Panc1 (cell line): ENCODE measurements around the gene SCLT1. TPM values are rescaled to one million over a fixed set of nuclear protein-coding genes. Genes with fewer than 3 reads are reported as not detected.

Experiments used
- ATAC-seq: fragments of 200-7000 bp; cut with Tn5 transposase; 2 replicates; pipeline ENCODE4 v1.9.1; 2020; ENCODE audit warnings: mild to moderate bottlenecking, moderate library complexity
- BruUV-seq: library from RNA; stranded (reverse); fragments of 400-500 nt; replicated peaks from 2 replicates; lab custom pipeline; 2021; lab: Mats Ljungman, UMichigan
- CTCF ChIA-PET: fragments of 300-600 bp; sonication (Branson Sonifier 250); formaldehyde crosslinking; loops from one replicate; lab custom pipeline; 2022; ENCODE audit warnings: antibody characterized with exemption; lab: Charles Lee
- POLR2A ChIA-PET: fragments of 300-600 bp; sonication (Branson Sonifier 250); formaldehyde crosslinking; loops from one replicate; lab custom pipeline; 2022; ENCODE audit warnings: antibody characterized with exemption; lab: Charles Lee
- DNase-seq: peaks from one replicate; pipeline ENCODE4 v3.0.0-alpha.2; 2010; ENCODE audit warnings: low read depth, low spot score
- H3K27ac ChIP-seq: 2 replicates; pipeline ENCODE4 v1.5.1; 2011; ENCODE audit warnings: mild to moderate bottlenecking, low read length, inconsistent platforms
- H3K27me3 ChIP-seq: fragments of 200-500 bp; sonication (Bioruptor generic); 2 replicates; pipeline ENCODE4 v1.6.0; 2014; ENCODE audit warnings: low read length, inconsistent platforms; ENCODE audit not compliant: control insufficient read depth, insufficient read depth
- H3K36me3 ChIP-seq: fragments of 200-500 bp; sonication (Bioruptor generic); 2 replicates; pipeline ENCODE4 v1.5.1; 2014; ENCODE audit warnings: inconsistent platforms, mild to moderate bottlenecking, low read length, moderate library complexity; ENCODE audit not compliant: control insufficient read depth, insufficient read depth
- H3K4me1 ChIP-seq: 2 replicates; pipeline ENCODE4 v1.5.1; 2011; ENCODE audit warnings: inconsistent platforms, mild to moderate bottlenecking, low read length, moderate library complexity; ENCODE audit not compliant: control insufficient read depth, insufficient read depth
- H3K4me3 ChIP-seq, 2 experiments: 2 replicates each; pipeline ENCODE4 v1.5.1; 2011 to 2012; ENCODE audit warnings: low read depth in 2 of 2, low read length in 2 of 2, mild to moderate bottlenecking in 2 of 2, inconsistent platforms in 1 of 2, moderate library complexity in 1 of 2
- H3K9me3 ChIP-seq: fragments of 200-500 bp; sonication (Bioruptor generic); 2 replicates; pipeline ENCODE4 v1.5.1; 2014; ENCODE audit warnings: low read depth, mild to moderate bottlenecking, inconsistent platforms, low read length, moderate library complexity; ENCODE audit not compliant: control insufficient read depth, insufficient read depth
- POLR2AphosphoS5 ChIP-seq: IDR thresholded peaks from 2 replicates; pipeline ENCODE4 v1.6.1; 2012; ENCODE audit warnings: mild to moderate bottlenecking, low read depth, low read length, moderate library complexity
- SIN3A ChIP-seq: IDR thresholded peaks from 2 replicates; pipeline ENCODE4 v1.6.1; 2012; ENCODE audit warnings: low read depth, mild to moderate bottlenecking, low read length, moderate library complexity, borderline replicate concordance; ENCODE audit not compliant: insufficient read depth
- TCF7L2 ChIP-seq: IDR thresholded peaks from 2 replicates; pipeline ENCODE4 v1.6.1; 2011; ENCODE audit warnings: mild to moderate bottlenecking, low read depth, low read length, inconsistent platforms
- in situ Hi-C: cut with HindIII; loops from 2 replicates; pipeline ENCODE4 v1.10.0; 2016; ENCODE audit warnings: low sequenced_read_pairs, low pct_unique_long_range_greater_than_20kb
- intact Hi-C: fragments of 100-400 bp; cut with micrococcal nuclease; formaldehyde crosslinking; loops from one replicate; pipeline ENCODE4 v1.10.0; 2022; ENCODE audit not compliant: unreplicated experiment
- total RNA-seq: library from RNA; stranded (reverse); gene quantifications from one replicate; pipeline ENCODE4 v1.2.1, GENCODE V29; 2021; ENCODE audit not compliant: unreplicated experiment
- TF ChIP-seq, protein P1 (sequence below), 2 experiments: IDR thresholded peaks; 2 replicates each; pipeline ENCODE4 v1.6.1; 2011 to 2012; ENCODE audit warnings: low read depth in 2 of 2, control low read depth in 1 of 2, low read length in 1 of 2, mild to moderate bottlenecking in 1 of 2, moderate library complexity in 1 of 2; ENCODE audit not compliant: insufficient read depth in 1 of 2
- TF ChIP-seq, protein P2 (sequence below): fragments of 450-650 bp; IDR thresholded peaks from 2 replicates; pipeline ENCODE4 v1.5.1; 2017; ENCODE audit warnings: mild to moderate bottlenecking

The SCLT1 gene
- total RNA-seq, 1 experiment from 2014 or later: 9.7 TPM

DNA sequence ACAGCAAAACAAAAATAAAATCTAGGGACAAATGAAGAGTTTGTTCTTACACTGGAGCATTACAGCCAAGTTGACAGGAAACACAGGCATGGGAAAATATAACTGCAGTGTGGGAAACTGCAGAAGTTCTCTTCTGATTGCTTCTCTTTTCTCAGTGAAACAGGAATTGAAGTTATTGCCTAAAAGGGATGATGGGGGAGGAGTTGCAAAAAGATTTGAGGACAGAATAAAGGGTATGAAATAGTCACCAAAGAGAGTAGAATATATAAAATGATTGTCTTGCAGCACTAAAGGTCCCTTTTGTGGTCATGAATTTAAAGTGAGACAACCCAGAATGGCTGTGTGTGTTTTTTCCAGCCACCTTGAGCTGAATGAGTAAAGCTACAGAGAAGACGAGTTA is 180.1 kb downstream of the SCLT1 start:
- Histone ChIP-seq H3K4me1 (no peaks in the 10 kb centered on the region), H3K4me3 (no peak overlapping the region), H3K27me3 (no peaks in the 10 kb centered on the region), H3K36me3 (no peaks in the 10 kb centered on the region), H3K9me3 (no peaks in the 10 kb centered on the region), H3K27ac (no peak overlapping the region)
- no peak for DNase-seq
- ATAC-seq: no peak
- TF ChIP-seq SIN3A: no peak
- TF ChIP-seq, protein P1, sequence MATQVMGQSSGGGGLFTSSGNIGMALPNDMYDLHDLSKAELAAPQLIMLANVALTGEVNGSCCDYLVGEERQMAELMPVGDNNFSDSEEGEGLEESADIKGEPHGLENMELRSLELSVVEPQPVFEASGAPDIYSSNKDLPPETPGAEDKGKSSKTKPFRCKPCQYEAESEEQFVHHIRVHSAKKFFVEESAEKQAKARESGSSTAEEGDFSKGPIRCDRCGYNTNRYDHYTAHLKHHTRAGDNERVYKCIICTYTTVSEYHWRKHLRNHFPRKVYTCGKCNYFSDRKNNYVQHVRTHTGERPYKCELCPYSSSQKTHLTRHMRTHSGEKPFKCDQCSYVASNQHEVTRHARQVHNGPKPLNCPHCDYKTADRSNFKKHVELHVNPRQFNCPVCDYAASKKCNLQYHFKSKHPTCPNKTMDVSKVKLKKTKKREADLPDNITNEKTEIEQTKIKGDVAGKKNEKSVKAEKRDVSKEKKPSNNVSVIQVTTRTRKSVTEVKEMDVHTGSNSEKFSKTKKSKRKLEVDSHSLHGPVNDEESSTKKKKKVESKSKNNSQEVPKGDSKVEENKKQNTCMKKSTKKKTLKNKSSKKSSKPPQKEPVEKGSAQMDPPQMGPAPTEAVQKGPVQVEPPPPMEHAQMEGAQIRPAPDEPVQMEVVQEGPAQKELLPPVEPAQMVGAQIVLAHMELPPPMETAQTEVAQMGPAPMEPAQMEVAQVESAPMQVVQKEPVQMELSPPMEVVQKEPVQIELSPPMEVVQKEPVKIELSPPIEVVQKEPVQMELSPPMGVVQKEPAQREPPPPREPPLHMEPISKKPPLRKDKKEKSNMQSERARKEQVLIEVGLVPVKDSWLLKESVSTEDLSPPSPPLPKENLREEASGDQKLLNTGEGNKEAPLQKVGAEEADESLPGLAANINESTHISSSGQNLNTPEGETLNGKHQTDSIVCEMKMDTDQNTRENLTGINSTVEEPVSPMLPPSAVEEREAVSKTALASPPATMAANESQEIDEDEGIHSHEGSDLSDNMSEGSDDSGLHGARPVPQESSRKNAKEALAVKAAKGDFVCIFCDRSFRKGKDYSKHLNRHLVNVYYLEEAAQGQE (IDR thresholded peaks at IDR 0.05; ENCODE audit: insufficient read depth in 1 of 2, low read depth in 2 of 2, low read length in 1 of 2): no peak
- no peak for TF ChIP-seq TCF7L2
- TF ChIP-seq, protein P2, sequence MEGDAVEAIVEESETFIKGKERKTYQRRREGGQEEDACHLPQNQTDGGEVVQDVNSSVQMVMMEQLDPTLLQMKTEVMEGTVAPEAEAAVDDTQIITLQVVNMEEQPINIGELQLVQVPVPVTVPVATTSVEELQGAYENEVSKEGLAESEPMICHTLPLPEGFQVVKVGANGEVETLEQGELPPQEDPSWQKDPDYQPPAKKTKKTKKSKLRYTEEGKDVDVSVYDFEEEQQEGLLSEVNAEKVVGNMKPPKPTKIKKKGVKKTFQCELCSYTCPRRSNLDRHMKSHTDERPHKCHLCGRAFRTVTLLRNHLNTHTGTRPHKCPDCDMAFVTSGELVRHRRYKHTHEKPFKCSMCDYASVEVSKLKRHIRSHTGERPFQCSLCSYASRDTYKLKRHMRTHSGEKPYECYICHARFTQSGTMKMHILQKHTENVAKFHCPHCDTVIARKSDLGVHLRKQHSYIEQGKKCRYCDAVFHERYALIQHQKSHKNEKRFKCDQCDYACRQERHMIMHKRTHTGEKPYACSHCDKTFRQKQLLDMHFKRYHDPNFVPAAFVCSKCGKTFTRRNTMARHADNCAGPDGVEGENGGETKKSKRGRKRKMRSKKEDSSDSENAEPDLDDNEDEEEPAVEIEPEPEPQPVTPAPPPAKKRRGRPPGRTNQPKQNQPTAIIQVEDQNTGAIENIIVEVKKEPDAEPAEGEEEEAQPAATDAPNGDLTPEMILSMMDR: no peak
- no peak for TF ChIP-seq POLR2AphosphoS5
- POLR2A ChIA-PET: no interaction called here
- BruUV-seq: no TSS peak
- intact Hi-C loops: no loop called here
- in situ Hi-C loops: no loop called here
- CTCF ChIA-PET: no interaction called here

DNA sequence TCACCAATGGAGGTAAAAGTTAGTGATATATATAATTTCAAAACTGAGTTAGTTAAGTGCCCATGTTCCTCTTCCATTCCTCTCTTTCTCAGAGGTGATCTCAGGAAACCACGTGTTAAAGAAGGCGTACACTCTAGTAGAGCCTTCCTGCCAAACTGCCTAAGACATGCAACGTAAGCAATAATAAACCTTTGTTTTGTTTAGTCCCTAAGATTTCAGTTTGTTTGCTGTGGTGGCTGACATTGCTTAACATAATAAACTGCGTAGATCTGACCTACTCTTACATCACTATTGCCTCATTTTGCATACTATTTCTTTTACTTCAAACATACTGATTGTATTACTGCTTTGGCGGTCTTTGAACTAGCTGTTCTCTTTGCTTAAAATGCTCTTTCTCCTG is 184.6 kb downstream of the SCLT1 start:
- H3K27ac ChIP-seq: no peak overlapping the region
- no peaks in the 10 kb centered on the region for H3K4me1 ChIP-seq
- POLR2A ChIA-PET: no interaction called here
- intact Hi-C loops (no loop called here), in situ Hi-C loops (no loop called here)
- H3K36me3 ChIP-seq: no peaks in the 10 kb centered on the region
- ATAC-seq: no peak
- TF ChIP-seq, protein P1 (IDR thresholded peaks at IDR 0.05; ENCODE audit: insufficient read depth in 1 of 2, low read depth in 2 of 2, low read length in 1 of 2): no peak
- TF ChIP-seq, protein P2: no peak
- TF ChIP-seq TCF7L2 (no peak), POLR2AphosphoS5 (no peak), SIN3A (no peak)
- no peaks in the 10 kb centered on the region for H3K27me3 ChIP-seq
- H3K4me3 ChIP-seq: no peak overlapping the region
- CTCF ChIA-PET: no interaction called here
- BruUV-seq: no TSS peak
- H3K9me3 ChIP-seq: no peaks in the 10 kb centered on the region
- no peak for DNase-seq
